Peyer's patch (tissue), 4 donors: ENCODE results near the gene DCST2.

Experiments used
- CTCF ChIP-seq, 6 experiments: fragments of 450-650 bp in 4 of 6; fragments of 200-600 bp in 2 of 6; sonication (generic) in 1 of 6; IDR thresholded peaks; one replicate each; pipeline ENCODE4 v1.5.1; 2017 to 2019; ENCODE audit warnings: antibody characterized with exemption in 6 of 6, mild to moderate bottlenecking in 3 of 6, moderate library complexity in 1 of 6
- POLR2A ChIP-seq, 2 donors: fragments of 450-650 bp; IDR thresholded peaks; one replicate each; pipeline ENCODE4 v1.5.1; 2017; ENCODE audit warnings: antibody characterized with exemption in 2 of 2, mild to moderate bottlenecking in 2 of 2, moderate library complexity in 2 of 2

- TF ChIP-seq POLR2A (IDR thresholded peaks at IDR 0.05) (peak in 1 of 2 donors; percentile 47), CTCF (IDR thresholded peaks at IDR 0.05) (no peak)
Observed at GRCh38 chr1:154972517-154973343, 60.9 kb downstream of the DCST2 start.
